Activated CD8-positive, alpha-beta memory T cell treated with anti-CD3 and anti-CD28 coated beads for 1 hour (primary cell): ENCODE measurements around the gene CDC20.

ENCODE experiments used
- DNase-seq, 2 donors: peaks; one replicate each; pipeline ENCODE4 v3.0.0-alpha.2; 2020; ENCODE audit warnings: low read depth in 1 of 2; ENCODE audit errors: extremely low read depth in 1 of 2

The CDC20 gene

DNA sequence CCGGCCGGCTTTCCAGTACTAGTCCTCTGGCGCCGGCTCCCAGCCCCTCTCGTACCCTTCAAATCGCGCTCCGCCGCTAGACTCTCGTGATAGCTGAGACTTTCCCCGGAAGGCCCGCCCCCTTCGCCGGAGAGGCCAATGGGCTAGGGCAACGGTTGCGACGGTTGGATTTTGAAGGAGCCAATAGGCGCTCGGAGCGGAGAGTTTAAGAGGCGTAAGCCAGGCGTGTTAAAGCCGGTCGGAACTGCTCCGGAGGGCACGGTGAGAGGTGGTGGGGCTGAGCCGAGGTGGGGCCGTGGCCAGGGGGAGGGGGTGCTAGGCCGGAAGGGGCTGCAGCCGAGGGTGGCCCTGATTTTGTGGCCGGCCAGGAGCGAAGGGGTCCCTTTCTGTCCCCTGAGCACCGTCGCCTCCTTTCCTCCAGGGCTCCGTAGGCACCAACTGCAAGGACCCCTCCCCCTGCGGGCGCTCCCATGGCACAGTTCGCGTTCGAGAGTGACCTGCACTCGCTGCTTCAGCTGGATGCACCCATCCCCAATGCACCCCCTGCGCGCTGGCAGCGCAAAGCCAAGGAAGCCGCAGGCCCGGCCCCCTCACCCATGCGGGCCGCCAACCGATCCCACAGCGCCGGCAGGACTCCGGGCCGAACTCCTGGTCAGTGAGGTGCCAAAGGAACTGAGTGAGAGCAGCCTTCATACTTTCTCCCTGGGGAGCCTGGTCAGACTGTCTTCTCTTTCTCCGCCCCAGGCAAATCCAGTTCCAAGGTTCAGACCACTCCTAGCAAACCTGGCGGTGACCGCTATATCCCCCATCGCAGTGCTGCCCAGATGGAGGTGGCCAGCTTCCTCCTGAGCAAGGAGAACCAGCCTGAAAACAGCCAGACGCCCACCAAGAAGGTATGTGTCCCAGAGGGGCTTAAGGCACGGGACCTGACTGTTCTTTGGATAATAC lies at the start of gene CDC20:
Gene CDC20, plus strand, starts transcription at position 236 of the 948 bp plus-strand sequence. Its CDS starts 235 bp downstream, at position 471.
- DNase-seq = peak; percentile 89 to 95

DNA sequence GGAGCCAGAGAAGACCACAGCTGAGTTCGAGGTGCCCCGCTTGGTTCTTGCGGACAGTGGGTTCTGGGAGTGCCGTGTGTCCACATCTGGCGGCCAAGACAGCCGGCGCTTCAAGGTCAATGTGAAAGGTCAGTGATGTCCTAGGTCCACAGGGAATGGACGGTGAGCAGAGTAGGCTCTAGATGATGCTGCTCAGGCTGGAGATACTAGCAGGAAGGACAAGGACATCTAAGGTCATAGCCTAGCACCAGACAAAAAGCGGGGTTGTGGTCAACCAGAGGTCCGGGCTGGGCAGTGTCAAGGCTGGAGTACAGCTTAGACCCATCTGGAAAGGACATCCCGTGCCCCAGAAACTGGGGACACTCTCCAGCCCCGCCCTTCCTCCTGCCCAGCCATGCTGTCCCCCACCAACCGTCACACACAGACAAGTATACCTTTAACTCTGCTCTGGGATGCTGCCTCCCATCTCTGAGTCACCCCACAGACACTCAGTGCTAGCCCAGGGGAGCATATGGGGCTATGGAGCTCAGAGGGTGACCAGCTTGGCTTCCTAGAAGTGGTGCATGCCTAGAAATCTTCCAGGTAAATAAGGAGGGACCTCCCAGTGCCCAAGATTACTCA lies 49.3 kb upstream of the CDC20 start:
- DNase-seq = no peak

DNA sequence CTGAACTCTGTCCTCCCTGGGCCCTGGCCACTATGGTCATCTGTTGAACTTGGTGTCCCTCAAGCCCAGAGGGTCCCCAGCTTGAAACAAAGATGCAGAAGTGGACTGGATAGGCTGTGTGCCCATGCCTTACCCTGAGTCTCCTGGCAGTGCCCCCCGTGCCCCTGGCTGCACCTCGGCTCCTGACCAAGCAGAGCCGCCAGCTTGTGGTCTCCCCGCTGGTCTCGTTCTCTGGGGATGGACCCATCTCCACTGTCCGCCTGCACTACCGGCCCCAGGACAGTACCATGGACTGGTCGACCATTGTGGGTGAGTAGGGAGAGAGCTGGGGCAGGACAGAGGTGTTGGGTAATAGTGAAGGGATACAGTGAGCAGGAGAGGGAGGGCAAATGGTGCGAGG lies 47.3 kb upstream of the CDC20 start:
- DNase-seq = no peak

DNA sequence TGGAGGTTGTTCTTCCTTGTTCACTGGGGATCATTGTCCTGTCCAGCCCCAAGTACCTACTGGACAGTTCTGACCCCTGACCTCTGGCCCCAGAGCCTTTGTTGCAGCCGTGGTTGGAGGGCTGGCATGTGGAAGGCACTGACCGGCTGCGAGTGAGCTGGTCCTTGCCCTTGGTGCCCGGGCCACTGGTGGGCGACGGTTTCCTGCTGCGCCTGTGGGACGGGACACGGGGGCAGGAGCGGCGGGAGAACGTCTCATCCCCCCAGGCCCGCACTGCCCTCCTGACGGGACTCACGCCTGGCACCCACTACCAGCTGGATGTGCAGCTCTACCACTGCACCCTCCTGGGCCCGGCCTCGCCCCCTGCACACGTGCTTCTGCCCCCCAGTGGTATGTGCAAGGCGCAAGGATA lies 46.6 kb upstream of the CDC20 start:
- DNase-seq = no peak

DNA sequence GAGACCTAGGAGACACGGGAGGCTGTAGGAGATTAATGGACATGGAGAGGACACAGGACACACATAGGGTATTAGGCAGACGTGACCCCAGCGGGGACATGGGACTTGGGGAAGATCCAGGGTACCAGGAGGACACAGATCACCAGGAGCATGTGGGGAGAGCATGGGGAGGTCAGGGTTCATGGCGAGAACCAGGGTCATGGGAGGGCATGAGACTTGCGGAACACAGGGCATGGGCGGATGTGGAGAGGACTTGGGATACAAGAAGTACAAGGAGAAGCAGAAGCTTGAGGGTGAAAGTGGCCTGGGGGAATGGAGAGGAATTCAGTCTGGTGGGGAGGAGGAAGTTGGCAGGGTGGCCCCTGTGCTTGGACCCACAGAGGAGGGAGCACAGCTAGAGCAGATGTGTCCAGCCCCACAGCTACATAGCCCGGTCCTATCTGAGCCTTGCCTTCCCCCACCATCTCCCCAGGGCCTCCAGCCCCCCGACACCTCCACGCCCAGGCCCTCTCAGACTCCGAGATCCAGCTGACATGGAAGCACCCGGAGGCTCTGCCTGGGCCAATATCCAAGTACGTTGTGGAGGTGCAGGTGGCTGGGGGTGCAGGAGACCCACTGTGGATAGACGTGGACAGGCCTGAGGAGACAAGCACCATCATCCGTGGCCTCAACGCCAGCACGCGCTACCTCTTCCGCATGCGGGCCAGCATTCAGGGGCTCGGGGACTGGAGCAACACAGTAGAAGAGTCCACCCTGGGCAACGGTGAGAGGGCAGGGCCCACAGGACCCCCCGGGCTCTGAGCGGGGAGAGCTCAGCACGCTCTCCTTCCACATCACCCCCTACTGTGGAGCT lies 45.9 kb upstream of the CDC20 start:
- no peak for DNase-seq

DNA sequence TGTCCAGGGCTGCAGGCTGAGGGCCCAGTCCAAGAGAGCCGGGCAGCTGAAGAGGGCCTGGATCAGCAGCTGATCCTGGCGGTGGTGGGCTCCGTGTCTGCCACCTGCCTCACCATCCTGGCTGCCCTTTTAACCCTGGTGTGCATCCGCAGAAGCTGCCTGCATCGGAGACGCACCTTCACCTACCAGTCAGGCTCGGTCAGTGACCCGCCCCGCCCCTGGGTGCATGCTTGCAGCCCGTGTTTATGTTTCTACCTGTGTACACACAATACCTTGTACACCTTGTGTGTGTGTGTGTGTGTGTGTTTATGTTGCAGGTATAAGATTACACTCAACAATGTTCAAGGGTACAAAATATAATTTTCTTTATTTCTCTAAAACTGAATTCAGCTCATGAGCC lies 45.0 kb upstream of the CDC20 start:
- DNase-seq = no peak

DNA sequence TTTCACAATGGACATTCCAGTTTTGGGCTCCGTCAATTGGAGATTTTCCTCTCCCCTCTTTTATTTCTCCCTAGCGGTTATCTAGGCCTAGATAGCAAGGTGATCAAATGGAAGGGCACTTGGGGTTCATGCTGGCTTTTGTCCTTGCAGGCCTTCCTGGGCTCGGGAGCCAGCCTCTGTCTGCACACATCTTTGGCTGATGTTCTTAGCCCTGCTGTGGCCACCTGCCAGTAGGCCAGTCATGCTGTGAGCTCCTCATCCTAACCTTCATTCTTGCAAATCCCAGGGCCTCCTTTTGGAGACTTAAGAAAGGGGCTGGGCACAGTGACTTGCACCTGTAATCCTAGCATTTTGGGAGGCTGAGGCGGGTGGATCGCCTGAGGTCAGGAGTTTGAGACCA lies 44.5 kb upstream of the CDC20 start:
- no peak for DNase-seq

DNA sequence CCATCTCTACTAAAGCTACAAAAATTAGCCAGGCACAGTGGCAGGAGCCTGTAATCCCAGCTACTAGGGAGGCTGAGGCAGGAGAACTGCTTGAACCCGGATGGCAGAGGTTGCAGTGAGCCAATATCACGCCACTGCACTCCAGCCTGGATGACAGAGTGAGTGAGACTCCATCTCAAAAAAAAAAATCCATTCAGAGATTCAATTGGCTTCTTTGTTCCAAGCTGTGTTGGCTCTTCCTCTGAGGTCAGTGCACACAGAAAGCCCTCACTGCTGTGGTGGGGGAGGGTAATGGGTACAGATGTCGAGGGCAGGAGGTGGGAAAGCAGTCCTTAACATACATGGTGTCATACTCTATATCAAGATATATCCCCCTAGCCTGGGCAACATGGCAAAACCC lies 43.3 kb upstream of the CDC20 start:
- DNase-seq = no peak

DNA sequence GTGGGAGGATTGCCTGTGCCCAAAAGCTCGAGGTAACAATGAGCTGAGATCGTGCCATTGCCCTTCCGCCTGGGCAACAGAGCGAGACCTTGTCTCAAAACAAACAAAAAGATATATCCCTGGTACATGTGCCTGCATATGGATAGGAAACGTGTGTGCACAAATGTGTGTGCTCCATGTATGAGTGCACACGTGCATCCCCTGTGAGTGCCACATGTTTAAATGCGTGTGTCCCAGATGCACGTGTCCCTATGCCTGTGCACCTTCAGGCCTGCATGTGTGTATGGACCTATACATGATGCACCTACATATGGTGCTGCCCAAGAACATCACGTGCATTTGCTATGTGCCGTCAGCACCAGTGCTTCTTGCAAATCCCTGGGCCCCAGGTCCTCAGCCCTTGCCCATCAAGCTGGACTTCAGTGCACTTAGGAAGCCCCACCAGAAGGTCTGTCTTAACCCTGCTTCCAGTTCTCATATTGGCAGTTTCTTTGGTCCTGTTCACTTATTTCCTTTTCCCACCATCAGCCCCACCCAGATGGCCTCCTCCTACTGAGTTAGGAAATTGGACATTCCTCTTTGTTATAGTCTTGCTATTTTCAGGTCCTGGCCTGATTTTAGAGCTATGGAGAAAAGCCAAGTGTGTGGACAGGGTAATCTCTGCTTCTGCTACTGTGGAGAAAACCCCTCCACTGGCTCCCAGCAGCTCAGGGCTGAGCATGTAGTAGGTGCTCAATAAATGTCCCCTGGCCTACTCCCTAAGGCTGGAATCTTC lies 42.6 kb upstream of the CDC20 start:
- no peak for DNase-seq

DNA sequence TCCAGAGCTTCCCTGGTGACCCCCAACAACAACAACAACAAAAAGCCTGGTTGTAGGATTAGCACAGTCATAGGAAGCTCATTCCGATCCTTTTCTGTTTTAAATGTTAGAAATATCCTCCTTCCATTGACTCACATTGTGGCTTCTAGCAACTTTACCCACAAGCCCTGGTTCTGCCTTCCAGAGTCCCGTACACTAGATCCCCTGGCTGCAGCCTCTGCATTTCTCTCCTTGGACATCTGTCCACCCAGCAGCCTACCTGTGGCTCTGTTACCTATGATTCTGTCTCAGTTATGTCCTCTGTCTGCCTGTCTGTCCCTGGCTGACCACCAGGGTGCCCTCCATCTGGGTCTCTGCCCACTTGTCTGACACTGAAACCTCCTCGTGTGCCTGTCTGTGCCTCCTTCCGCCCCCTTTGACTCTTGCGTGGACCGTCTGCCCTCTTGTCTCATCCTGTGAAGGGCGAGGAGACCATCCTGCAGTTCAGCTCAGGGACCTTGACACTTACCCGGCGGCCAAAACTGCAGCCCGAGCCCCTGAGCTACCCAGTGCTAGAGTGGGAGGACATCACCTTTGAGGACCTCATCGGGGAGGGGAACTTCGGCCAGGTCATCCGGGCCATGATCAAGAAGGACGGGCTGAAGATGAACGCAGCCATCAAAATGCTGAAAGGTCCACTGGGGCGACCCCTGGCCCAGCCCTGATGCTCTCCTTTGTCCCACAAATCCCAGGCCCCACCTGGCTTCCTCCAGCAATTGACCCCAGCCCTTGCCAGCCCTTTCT lies 41.9 kb upstream of the CDC20 start:
- no peak for DNase-seq

DNA sequence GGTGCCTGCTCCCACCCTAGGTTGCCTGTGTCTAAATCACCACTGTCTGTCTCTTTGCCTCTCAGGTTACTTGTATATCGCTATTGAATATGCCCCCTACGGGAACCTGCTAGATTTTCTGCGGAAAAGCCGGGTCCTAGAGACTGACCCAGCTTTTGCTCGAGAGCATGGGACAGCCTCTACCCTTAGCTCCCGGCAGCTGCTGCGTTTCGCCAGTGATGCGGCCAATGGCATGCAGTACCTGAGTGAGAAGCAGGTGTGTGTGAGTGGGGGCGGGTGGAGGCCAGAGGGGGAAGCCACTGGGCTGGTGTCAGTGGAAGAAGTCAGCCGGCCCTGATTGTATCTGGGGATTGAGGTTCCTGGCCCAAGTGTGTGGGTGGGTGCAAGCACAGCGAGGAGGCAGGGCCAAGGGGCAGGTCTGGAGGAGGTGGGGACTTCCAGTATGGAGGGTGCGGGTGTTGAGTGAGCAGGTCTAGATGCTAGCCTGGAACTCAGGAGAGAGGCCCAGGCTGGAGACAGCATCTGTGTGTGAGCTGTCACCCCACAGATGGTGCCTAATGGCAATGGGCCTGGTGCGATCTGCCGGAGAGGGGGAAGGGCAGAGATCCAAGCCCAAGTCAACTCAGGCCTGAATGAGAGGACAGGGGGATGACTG lies 40.8 kb upstream of the CDC20 start:
- no peak for DNase-seq

DNA sequence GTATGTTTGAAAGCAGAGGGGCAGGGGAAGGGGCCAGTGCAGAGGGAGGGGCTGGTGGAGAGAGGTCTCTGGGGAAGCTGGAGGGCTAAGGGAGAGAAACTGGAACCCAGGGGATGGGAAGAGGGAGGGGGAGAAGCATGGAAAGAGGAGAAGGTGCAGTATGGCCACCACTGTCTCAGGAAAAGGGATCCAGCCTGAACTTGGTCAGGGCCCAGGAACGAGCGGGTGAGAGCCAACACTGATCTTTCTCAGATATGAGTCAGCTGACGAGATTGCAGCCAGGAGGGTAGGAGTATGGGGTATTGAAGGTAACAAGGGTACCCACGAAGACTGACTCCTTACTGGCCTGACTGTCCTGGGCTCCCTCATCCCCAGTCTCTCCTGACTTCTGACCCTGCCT lies 40.0 kb upstream of the CDC20 start:
- no peak for DNase-seq

DNA sequence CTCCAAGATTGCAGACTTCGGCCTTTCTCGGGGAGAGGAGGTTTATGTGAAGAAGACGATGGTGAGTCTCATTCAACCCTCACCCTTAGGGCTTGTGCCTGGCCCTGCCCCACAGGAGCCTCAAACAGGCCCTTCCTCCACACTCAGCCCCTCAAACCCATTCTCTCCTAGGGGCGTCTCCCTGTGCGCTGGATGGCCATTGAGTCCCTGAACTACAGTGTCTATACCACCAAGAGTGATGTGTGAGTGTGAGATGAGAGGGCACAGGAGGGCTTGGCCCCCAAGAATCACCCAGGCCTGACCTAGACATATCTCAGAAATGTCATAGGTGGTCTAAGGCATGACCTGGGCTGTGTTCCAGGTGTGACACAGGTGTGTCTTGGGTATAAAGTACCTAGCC lies 39.5 kb upstream of the CDC20 start:
- DNase-seq = no peak

DNA sequence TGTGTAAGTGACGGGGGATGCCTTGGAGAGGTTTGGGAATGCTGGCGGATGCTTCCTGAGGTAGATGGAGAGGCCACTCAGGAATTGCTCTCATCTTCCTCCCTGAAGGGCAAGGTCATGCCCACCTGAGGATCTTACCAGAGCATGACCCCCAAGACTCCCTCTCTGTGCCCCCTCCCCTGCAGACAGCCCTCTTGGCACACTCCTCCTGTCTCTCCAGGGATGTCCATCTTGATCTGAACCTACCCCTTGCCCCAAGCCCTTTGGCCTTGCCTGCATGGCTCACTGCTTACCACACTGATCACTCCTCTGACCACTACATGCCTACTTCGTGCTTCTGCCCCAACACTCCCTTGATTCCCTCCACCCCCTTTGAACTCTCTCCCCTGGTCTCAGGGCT lies 39.0 kb upstream of the CDC20 start:
- no peak for DNase-seq

DNA sequence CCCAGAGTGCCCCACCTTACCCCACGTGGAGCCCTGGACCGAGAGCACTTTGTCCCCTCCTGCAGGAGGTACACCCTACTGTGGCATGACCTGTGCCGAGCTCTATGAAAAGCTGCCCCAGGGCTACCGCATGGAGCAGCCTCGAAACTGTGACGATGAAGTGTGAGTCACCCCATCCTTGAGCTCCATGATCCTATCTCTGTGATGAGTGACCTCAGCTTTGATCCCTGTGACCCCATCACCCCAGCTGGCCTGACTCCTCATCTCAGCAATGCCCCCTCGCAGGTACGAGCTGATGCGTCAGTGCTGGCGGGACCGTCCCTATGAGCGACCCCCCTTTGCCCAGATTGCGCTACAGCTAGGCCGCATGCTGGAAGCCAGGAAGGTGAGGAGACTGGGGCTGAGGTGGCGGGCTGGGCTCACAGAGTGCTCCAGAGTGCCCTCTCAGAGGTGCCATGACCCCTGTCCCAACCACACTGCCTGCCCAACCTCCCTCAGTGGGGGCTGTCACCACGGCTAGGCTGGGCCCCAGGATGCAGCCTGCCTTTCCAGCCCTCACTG lies 37.4 kb upstream of the CDC20 start:
- DNase-seq = no peak

DNA sequence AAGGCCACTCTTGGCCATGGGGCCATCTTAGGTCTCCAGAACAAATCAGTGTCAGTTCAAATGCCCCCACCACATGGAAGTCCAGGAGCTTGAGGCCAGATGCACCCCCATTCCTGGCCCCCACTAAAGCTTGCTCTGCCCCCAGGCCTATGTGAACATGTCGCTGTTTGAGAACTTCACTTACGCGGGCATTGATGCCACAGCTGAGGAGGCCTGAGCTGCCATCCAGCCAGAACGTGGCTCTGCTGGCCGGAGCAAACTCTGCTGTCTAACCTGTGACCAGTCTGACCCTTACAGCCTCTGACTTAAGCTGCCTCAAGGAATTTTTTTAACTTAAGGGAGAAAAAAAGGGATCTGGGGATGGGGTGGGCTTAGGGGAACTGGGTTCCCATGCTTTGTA lies 36.3 kb upstream of the CDC20 start:
- DNase-seq = no peak

DNA sequence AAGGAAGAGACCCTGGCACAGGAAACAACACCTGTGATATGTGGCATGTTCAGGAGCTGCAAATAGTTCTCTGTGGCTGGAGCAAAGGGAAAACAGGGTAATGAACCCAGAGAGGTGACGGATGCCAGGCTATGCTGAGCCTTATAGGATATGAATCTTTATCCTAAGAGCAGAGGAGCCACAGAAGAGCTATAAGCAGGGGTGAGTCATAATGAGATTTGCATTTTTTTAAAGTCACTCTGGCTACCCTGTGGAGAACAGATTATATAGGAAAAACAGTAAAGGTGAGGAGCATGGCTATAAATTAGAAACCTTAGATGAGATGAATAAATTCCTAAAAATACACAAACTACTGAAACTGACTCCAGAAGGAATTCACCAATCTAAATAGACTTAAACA lies 34.0 kb upstream of the CDC20 start:
- no peak for DNase-seq

DNA sequence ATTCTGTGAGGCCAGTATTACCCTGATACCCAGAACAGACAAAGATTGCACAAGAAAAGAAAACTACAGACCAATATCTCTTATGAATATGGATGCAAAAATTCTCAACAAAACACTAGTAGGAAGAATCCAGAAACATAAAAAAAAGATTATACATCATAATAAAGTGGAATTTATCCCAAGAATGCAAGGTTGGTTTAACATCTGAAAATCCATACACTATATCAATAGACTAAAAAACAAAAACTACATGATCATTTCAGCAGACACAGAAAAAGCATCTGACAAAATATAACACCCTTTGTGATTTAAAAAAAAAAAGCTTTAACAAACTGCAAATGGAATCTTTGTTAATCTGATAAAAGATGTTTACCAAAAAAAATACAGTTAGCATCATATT lies 33.4 kb upstream of the CDC20 start:
- no peak for DNase-seq
